Activated CD4-positive, alpha-beta T cell treated with anti-CD3 and anti-CD28 coated beads, Interleukin-2, amount 10 ng/mL, durations not matched to agents 7 days and 5 days (primary cell): ENCODE data around the gene CHAF1A. TPM values are rescaled to one million over a fixed set of nuclear protein-coding genes. Genes with fewer than 3 reads are reported as not detected.

ENCODE experiments used
- CTCF ChIA-PET: fragments of 350-600 bp; sonication (Branson Sonifier 250); formaldehyde crosslinking; loops from one replicate; lab custom pipeline; 2021; ENCODE audit warnings: antibody characterized with exemption; lab: Charles Lee
- POLR2A ChIA-PET: fragments of 350-600 bp; sonication (Branson Sonifier 250); formaldehyde crosslinking; loops from one replicate; lab custom pipeline; 2021; ENCODE audit warnings: antibody characterized with exemption; lab: Charles Lee
- DNase-seq: peaks from one replicate; pipeline ENCODE4 v3.0.0-alpha.2; 2020
- H3K27ac Mint-ChIP-seq: one replicate; pipeline ENCODE4 v1.8.0; 2021; ENCODE audit warnings: mild to moderate bottlenecking, moderate library complexity, mixed read lengths
- H3K27me3 Mint-ChIP-seq: one replicate; pipeline ENCODE4 v1.8.0; 2021; ENCODE audit warnings: mixed read lengths
- H3K36me3 Mint-ChIP-seq: one replicate; pipeline ENCODE4 v1.8.0; 2021; ENCODE audit warnings: low read depth, mixed read lengths
- H3K4me1 Mint-ChIP-seq: one replicate; pipeline ENCODE4 v1.8.0; 2021; ENCODE audit warnings: mixed read lengths
- H3K4me3 Mint-ChIP-seq: one replicate; pipeline ENCODE4 v1.8.0; 2021; ENCODE audit warnings: mild to moderate bottlenecking, moderate library complexity, mixed read lengths
- H3K9me3 Mint-ChIP-seq: one replicate; pipeline ENCODE4 v1.8.0; 2021; ENCODE audit warnings: mixed read lengths
- total RNA-seq, 2 experiments: library from RNA; stranded (reverse); gene quantifications; one replicate each; pipeline ENCODE4 v1.2.3, GENCODE V29; 2021

CHAF1A gene
- total RNA-seq, 2 experiments from 2014 or later: 77.1 to 83.7 TPM

GRCh38 chr19:4428326-4428975, 26.0 kb downstream of the CHAF1A start:
- DNase-seq: no peak
- Mint-ChIP-seq H3K27me3 (no peaks in the 10 kb centered on the region), H3K27ac (no peak overlapping the region), H3K9me3 (no peaks in the 10 kb centered on the region), H3K4me1 (peaks cover 5% of the 10 kb centered on the region), H3K4me3 (no peak overlapping the region), H3K36me3 (peaks cover 46% of the 10 kb centered on the region)
- POLR2A ChIA-PET: no interaction called here
- CTCF ChIA-PET: interaction anchor here (1.0 to 2.0 kb wide), 2 partner anchors 11 to 15 kb away, joined by 3 to 5 read pairs; no protein-coding TSS in a partner anchor

- no peak for DNase-seq
- H3K4me1 Mint-ChIP-seq: no peaks in the 10 kb centered on the region
- no peak overlapping the region for H3K27ac Mint-ChIP-seq
- ChIA-PET CTCF (interaction anchor here (1.0 to 2.0 kb wide), 2 partner anchors 12 to 15 kb away, joined by 3 to 5 read pairs; no protein-coding TSS in a partner anchor), POLR2A (no interaction called here)
- no peaks in the 10 kb centered on the region for H3K27me3 Mint-ChIP-seq
- H3K36me3 Mint-ChIP-seq: peaks cover 42% of the 10 kb centered on the region
- H3K9me3 Mint-ChIP-seq: no peaks in the 10 kb centered on the region
- no peak overlapping the region for H3K4me3 Mint-ChIP-seq
These were observed 26.8 kb downstream of the CHAF1A start for GRCh38 chr19:4429256-4429655.

- Mint-ChIP-seq H3K27ac (no peak overlapping the region), H3K27me3 (no peaks in the 10 kb centered on the region), H3K4me1 (no peaks in the 10 kb centered on the region), H3K36me3 (peaks cover 47% of the 10 kb centered on the region), H3K4me3 (no peak overlapping the region), H3K9me3 (no peaks in the 10 kb centered on the region)
- no peak for DNase-seq
- ChIA-PET POLR2A (no interaction called here), CTCF (interaction anchor here (2.0 kb wide), 1 partner anchor 13 kb away, joined by 5 read pairs; no protein-coding TSS in a partner anchor)
These were observed 27.3 kb downstream of the CHAF1A start for GRCh38 chr19:4429771-4430171.

GRCh38 chr19:4430760-4431159, 28.3 kb downstream of the CHAF1A start:
- DNase-seq: no peak
- ChIA-PET POLR2A (no interaction called here), CTCF (no interaction called here)
- no peaks in the 10 kb centered on the region for H3K27me3 Mint-ChIP-seq
- no peak overlapping the region for H3K4me3 Mint-ChIP-seq
- H3K27ac Mint-ChIP-seq: no peak overlapping the region
- H3K9me3 Mint-ChIP-seq: no peaks in the 10 kb centered on the region
- no peaks in the 10 kb centered on the region for H3K4me1 Mint-ChIP-seq
- peaks cover 44% of the 10 kb centered on the region for H3K36me3 Mint-ChIP-seq

- no peak for DNase-seq
These were observed 28.9 kb downstream of the CHAF1A start for GRCh38 chr19:4431296-4431695.

GRCh38 chr19:4431808-4432674, 29.6 kb downstream of the CHAF1A start:
- ChIA-PET CTCF (no interaction called here), POLR2A (no interaction called here)
- H3K4me3 Mint-ChIP-seq: no peak overlapping the region
- no peak overlapping the region for H3K27ac Mint-ChIP-seq
- H3K4me1 Mint-ChIP-seq: no peaks in the 10 kb centered on the region
- H3K9me3 Mint-ChIP-seq: no peaks in the 10 kb centered on the region
- no peak for DNase-seq
- H3K36me3 Mint-ChIP-seq: peaks cover 40% of the 10 kb centered on the region
- no peaks in the 10 kb centered on the region for H3K27me3 Mint-ChIP-seq

More at GRCh38 chr19:4431296-4431695, 28.9 kb downstream of the CHAF1A start:
- Mint-ChIP-seq H3K9me3 (no peaks in the 10 kb centered on the region), H3K4me1 (no peaks in the 10 kb centered on the region), H3K36me3 (peaks cover 40% of the 10 kb centered on the region), H3K4me3 (no peak overlapping the region), H3K27ac (no peak overlapping the region), H3K27me3 (no peaks in the 10 kb centered on the region)
- ChIA-PET CTCF (no interaction called here), POLR2A (no interaction called here)

GRCh38 chr19:4432918-4433506, 30.6 kb downstream of the CHAF1A start:
- no peaks in the 10 kb centered on the region for H3K4me1 Mint-ChIP-seq
- no peak overlapping the region for H3K27ac Mint-ChIP-seq
- no peaks in the 10 kb centered on the region for H3K9me3 Mint-ChIP-seq
- CTCF ChIA-PET: no interaction called here
- peaks cover 40% of the 10 kb centered on the region for H3K36me3 Mint-ChIP-seq
- no peak for DNase-seq
- no peaks in the 10 kb centered on the region for H3K27me3 Mint-ChIP-seq
- H3K4me3 Mint-ChIP-seq: no peak overlapping the region
- POLR2A ChIA-PET: no interaction called here

GRCh38 chr19:4434391-4434790, 32.0 kb downstream of the CHAF1A start:
- Mint-ChIP-seq H3K9me3 (no peaks in the 10 kb centered on the region), H3K27ac (no peak overlapping the region), H3K36me3 (peaks cover 32% of the 10 kb centered on the region), H3K27me3 (no peaks in the 10 kb centered on the region), H3K4me3 (no peak overlapping the region), H3K4me1 (no peaks in the 10 kb centered on the region)
- no peak for DNase-seq
- ChIA-PET CTCF (interaction anchor here (0.6 kb wide), 1 partner anchor 24 kb away, joined by 4 read pairs; no protein-coding TSS in a partner anchor), POLR2A (no interaction called here)

GRCh38 chr19:4436231-4436630, 33.8 kb downstream of the CHAF1A start:
- ChIA-PET POLR2A (interaction anchor here (0.6 kb wide), 1 partner anchor 25 kb away, joined by 4 read pairs; no protein-coding TSS in a partner anchor), CTCF (no interaction called here)
- Mint-ChIP-seq H3K36me3 (peaks cover 23% of the 10 kb centered on the region), H3K4me1 (no peaks in the 10 kb centered on the region), H3K9me3 (no peaks in the 10 kb centered on the region), H3K27ac (no peak overlapping the region), H3K27me3 (no peaks in the 10 kb centered on the region), H3K4me3 (no peak overlapping the region)
- no peak for DNase-seq

GRCh38 chr19:4437103-4437502, 34.7 kb downstream of the CHAF1A start:
- CTCF ChIA-PET: interaction anchor here (0.7 kb wide), 1 partner anchor 17 kb away, joined by 3 read pairs; no protein-coding TSS in a partner anchor

GRCh38 chr19:4439243-4439642, 36.8 kb downstream of the CHAF1A start:
- H3K36me3 Mint-ChIP-seq: peaks cover 21% of the 10 kb centered on the region
- no peak for DNase-seq
- no peaks in the 10 kb centered on the region for H3K27me3 Mint-ChIP-seq
- no peaks in the 10 kb centered on the region for H3K9me3 Mint-ChIP-seq
- H3K27ac Mint-ChIP-seq: no peak overlapping the region
- POLR2A ChIA-PET: no interaction called here
- no peak overlapping the region for H3K4me3 Mint-ChIP-seq
- CTCF ChIA-PET: no interaction called here
- H3K4me1 Mint-ChIP-seq: no peaks in the 10 kb centered on the region

More at GRCh38 chr19:4437103-4437502, 34.7 kb downstream of the CHAF1A start:
- Mint-ChIP-seq H3K9me3 (no peaks in the 10 kb centered on the region), H3K27me3 (no peaks in the 10 kb centered on the region), H3K4me3 (no peak overlapping the region), H3K27ac (no peak overlapping the region), H3K4me1 (no peaks in the 10 kb centered on the region), H3K36me3 (peaks cover 21% of the 10 kb centered on the region)
- POLR2A ChIA-PET: no interaction called here
- DNase-seq: no peak

GRCh38 chr19:4441994-4442818, 39.8 kb downstream of the CHAF1A start:
- H3K27ac Mint-ChIP-seq: no peak overlapping the region
- H3K9me3 Mint-ChIP-seq: no peaks in the 10 kb centered on the region
- no peak overlapping the region for H3K4me3 Mint-ChIP-seq

More at GRCh38 chr19:4441994-4442818, 39.8 kb downstream of the CHAF1A start:
- Mint-ChIP-seq H3K4me1 (no peaks in the 10 kb centered on the region), H3K27me3 (no peaks in the 10 kb centered on the region), H3K36me3 (peaks cover 15% of the 10 kb centered on the region)
- CTCF ChIA-PET: no interaction called here
- POLR2A ChIA-PET: no interaction called here
- no peak for DNase-seq
